Measurements from ENCODE around the gene GHRH.

DNA sequence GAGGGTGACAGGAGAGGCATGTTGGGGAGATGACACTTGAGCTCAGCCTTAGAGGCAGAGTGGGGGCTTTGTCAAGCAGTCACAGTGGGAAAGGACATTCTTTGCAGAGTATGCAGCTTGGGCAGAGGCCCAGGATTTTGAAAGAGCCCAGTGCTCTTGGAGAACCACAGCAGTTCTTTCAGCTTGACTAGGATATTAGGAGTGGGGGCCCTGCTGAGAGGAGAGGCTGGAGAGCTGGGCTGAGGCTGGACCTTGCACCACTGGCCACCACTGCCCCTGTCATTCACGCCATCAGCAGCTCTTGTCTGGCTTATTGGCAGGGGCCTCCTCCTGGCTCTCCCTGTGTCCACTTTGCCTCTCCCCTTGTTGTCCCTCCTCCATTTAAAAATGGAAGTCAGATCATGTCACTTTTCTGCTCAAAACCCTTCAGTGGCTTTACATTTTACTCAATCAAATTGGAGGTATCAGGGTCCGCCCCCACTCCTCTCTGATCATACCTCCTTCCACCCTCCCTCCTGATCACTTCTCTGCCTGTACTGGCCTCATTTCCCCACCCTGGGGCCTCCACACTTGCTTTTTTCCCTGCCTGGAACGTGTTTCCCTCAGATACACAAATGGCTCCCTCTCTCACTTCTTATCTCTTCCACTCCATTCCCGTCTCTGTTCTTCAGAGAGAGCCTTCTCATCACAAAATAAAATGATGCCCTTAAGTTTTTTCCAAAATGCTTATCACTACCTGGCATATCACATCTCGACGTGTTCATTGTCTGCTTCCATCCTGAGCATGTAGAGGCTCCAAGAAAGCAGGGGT lies 38.3 kb upstream of the GHRH start:
- TF ChIP-seq, protein P1, sequence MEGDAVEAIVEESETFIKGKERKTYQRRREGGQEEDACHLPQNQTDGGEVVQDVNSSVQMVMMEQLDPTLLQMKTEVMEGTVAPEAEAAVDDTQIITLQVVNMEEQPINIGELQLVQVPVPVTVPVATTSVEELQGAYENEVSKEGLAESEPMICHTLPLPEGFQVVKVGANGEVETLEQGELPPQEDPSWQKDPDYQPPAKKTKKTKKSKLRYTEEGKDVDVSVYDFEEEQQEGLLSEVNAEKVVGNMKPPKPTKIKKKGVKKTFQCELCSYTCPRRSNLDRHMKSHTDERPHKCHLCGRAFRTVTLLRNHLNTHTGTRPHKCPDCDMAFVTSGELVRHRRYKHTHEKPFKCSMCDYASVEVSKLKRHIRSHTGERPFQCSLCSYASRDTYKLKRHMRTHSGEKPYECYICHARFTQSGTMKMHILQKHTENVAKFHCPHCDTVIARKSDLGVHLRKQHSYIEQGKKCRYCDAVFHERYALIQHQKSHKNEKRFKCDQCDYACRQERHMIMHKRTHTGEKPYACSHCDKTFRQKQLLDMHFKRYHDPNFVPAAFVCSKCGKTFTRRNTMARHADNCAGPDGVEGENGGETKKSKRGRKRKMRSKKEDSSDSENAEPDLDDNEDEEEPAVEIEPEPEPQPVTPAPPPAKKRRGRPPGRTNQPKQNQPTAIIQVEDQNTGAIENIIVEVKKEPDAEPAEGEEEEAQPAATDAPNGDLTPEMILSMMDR (IDR thresholded peaks at IDR 0.05) = no peak
- TF ChIP-seq POLR2AphosphoS5 (IDR thresholded peaks at IDR 0.05; ENCODE audit: insufficient read depth in 1 of 2, low read depth in 1 of 2) (no peak), POLR2A (IDR thresholded peaks at IDR 0.05) (no peak)

Measured in vagina (tissue), 2 donors.